Endodermal cell (in vitro differentiated cells): ENCODE data around the gene CCR5AS.
"Not testable (repeated sequence)": the region's sequence is repeated elsewhere in the genome, so short reads cannot be mapped to it uniquely, and the experiment has no call there.

ENCODE experiments used
- DNase-seq: peaks from one replicate; pipeline ENCODE4 v3.0.0-alpha.2; 2017
- H3K27ac ChIP-seq: 2 replicates; pipeline ENCODE4 v1.5.1; 2013; ENCODE audit warnings: mild to moderate bottlenecking, low read depth, low read length, moderate library complexity
- H3K27me3 ChIP-seq: 2 replicates; pipeline ENCODE4 v1.6.1; 2013; ENCODE audit warnings: mild to moderate bottlenecking, low read length, moderate library complexity; ENCODE audit not compliant: insufficient read depth, control insufficient read depth, poor library complexity, severe bottlenecking
- H3K36me3 ChIP-seq: 2 replicates; pipeline ENCODE4 v1.7.0; 2013; ENCODE audit warnings: mild to moderate bottlenecking, low read length, moderate library complexity; ENCODE audit not compliant: control insufficient read depth, insufficient read depth
- H3K4me1 ChIP-seq: one replicate; pipeline ENCODE4 v1.7.0; 2013; ENCODE audit warnings: low read length; ENCODE audit not compliant: control insufficient read depth, insufficient read depth
- H3K4me3 ChIP-seq: 2 replicates; pipeline ENCODE4 v1.5.1; 2013; ENCODE audit warnings: mild to moderate bottlenecking, low read length, moderate library complexity
- H3K9ac ChIP-seq: 2 replicates; pipeline ENCODE4 v1.6.1; 2013; ENCODE audit warnings: mild to moderate bottlenecking, low read length, moderate library complexity; ENCODE audit not compliant: poor library complexity, severe bottlenecking; ENCODE audit errors: extremely low read depth
- H3K9me3 ChIP-seq: 2 replicates; pipeline ENCODE4 v1.6.1; 2013; ENCODE audit warnings: mild to moderate bottlenecking, low read length, moderate library complexity; ENCODE audit not compliant: control insufficient read depth
- H3K27ac Mint-ChIP-seq: 2 replicates; pipeline ENCODE4 v1.8.0; 2020; ENCODE audit warnings: mixed read lengths
- H3K27me3 Mint-ChIP-seq: 2 replicates; pipeline ENCODE4 v1.8.0; 2021; ENCODE audit warnings: mild to moderate bottlenecking, mixed read lengths; ENCODE audit not compliant: insufficient read depth
- H3K36me3 Mint-ChIP-seq: 2 replicates; pipeline ENCODE4 v1.8.0; 2020; ENCODE audit warnings: low read depth, mixed read lengths
- H3K4me1 Mint-ChIP-seq: 2 replicates; pipeline ENCODE4 v1.8.0; 2020; ENCODE audit warnings: mixed read lengths
- H3K4me3 Mint-ChIP-seq: 2 replicates; pipeline ENCODE4 v1.8.0; 2020; ENCODE audit warnings: mild to moderate bottlenecking, moderate library complexity, mixed read lengths
- H3K9me3 Mint-ChIP-seq: 2 replicates; pipeline ENCODE4 v1.8.0; 2020; ENCODE audit warnings: mild to moderate bottlenecking, mixed read lengths
- CTCF ChIP-seq: fragments of 200-600 bp; sonication (generic); conservative IDR thresholded peaks from 2 replicates; pipeline ENCODE4 v1.5.0; 2021; ENCODE audit warnings: antibody characterized with exemption, mild to moderate bottlenecking
- WGBS, 2 experiments: methylation state at CpG; one replicate each; pipeline versions ENCODE4 v1.1.5 to v1.1.7; 2013; ENCODE audit warnings: missing lambda C conversion rate in 2 of 2, mixed read lengths in 1 of 2; ENCODE audit not compliant: insufficient coverage in 1 of 2, insufficient read length in 1 of 2; 5-methylcytosine and 5-hydroxymethylcytosine counted together

Gene CCR5AS

GRCh38 chr3:46389306-46389705 lies 17.6 kb downstream of the CCR5AS start:
- H3K9me3 Mint-ChIP-seq, result no peaks in the 10 kb centered on the region
- Histone ChIP-seq H3K27ac (no peak overlapping the region), H3K4me3 (peak overlapping the region; percentile 24), H3K9me3 (peaks cover 21% of the 10 kb centered on the region), H3K4me1 (peaks cover 5% of the 10 kb centered on the region), H3K27me3 (no peaks in the 10 kb centered on the region), H3K9ac (no peak overlapping the region), H3K36me3 (no peaks in the 10 kb centered on the region)
- no peak overlapping the region for H3K27ac Mint-ChIP-seq
- H3K4me3 Mint-ChIP-seq, result no peak overlapping the region
- no peaks in the 10 kb centered on the region for H3K36me3 Mint-ChIP-seq
- no peak for TF ChIP-seq CTCF
- H3K27me3 Mint-ChIP-seq, result no peaks in the 10 kb centered on the region
- peaks cover 23% of the 10 kb centered on the region for H3K4me1 Mint-ChIP-seq
- no peak for DNase-seq
- WGBS, 2 experiments, result 92 to 93% methylated on average over 6 of the region's 6 CpGs

- H3K4me3 Mint-ChIP-seq, DNase-seq, H3K4me1 ChIP-seq, H3K9me3 Mint-ChIP-seq, H3K9ac ChIP-seq, H3K36me3 ChIP-seq, H3K36me3 Mint-ChIP-seq, H3K27ac Mint-ChIP-seq, H3K27me3 ChIP-seq, H3K27me3 Mint-ChIP-seq, H3K27ac ChIP-seq: not testable (repeated sequence)
- H3K4me1 Mint-ChIP-seq, result peaks cover 21% of the 10 kb centered on the region
- peak overlapping the region; percentile 24 for H3K4me3 ChIP-seq
- peaks cover 21% of the 10 kb centered on the region for H3K9me3 ChIP-seq
- 94 to 97% methylated on average over 4 of the region's 4 CpGs for WGBS, 2 experiments
Measured at GRCh38 chr3:46388847-46389246, 18.0 kb downstream of the CCR5AS start.

- Histone ChIP-seq H3K4me1 (peaks cover 12% of the 10 kb centered on the region), H3K27ac (no peak overlapping the region), H3K36me3 (no peaks in the 10 kb centered on the region), H3K9ac (no peak overlapping the region), H3K27me3 (no peaks in the 10 kb centered on the region), H3K4me3 (no peak overlapping the region), H3K9me3 (peaks cover 21% of the 10 kb centered on the region)
- Mint-ChIP-seq H3K9me3 (no peaks in the 10 kb centered on the region), H3K4me3 (no peak overlapping the region), H3K4me1 (peaks cover 18% of the 10 kb centered on the region), H3K36me3 (no peaks in the 10 kb centered on the region), H3K27me3 (no peaks in the 10 kb centered on the region), H3K27ac (no peak overlapping the region)
- no peak for TF ChIP-seq CTCF
- no peak for DNase-seq
- 93 to 94% methylated on average over 4 of the region's 4 CpGs for WGBS, 2 experiments
Measured at GRCh38 chr3:46386205-46386604, 20.7 kb downstream of the CCR5AS start.

- peaks cover 30% of the 10 kb centered on the region for H3K4me1 Mint-ChIP-seq
- no peaks in the 10 kb centered on the region for H3K27me3 ChIP-seq
- TF ChIP-seq CTCF, result no peak
- no peaks in the 10 kb centered on the region for H3K9me3 Mint-ChIP-seq
- H3K4me3 ChIP-seq, result no peak overlapping the region
- peak; percentile 17 for DNase-seq
- H3K4me3 Mint-ChIP-seq, result no peak overlapping the region
- H3K27ac Mint-ChIP-seq, result no peak overlapping the region
- H3K36me3 ChIP-seq, result no peaks in the 10 kb centered on the region
- H3K27me3 Mint-ChIP-seq, result no peaks in the 10 kb centered on the region
- 91 to 100% methylated on average over 4 to 5 of the region's 5 CpGs for WGBS, 2 experiments
- H3K36me3 Mint-ChIP-seq, result no peaks in the 10 kb centered on the region
- H3K4me1 ChIP-seq, result peaks cover 16% of the 10 kb centered on the region
- H3K27ac ChIP-seq, result no peak overlapping the region
- H3K9ac ChIP-seq, result no peak overlapping the region
- H3K9me3 ChIP-seq, result peaks cover 18% of the 10 kb centered on the region
Measured at GRCh38 chr3:46383951-46384330, 22.9 kb downstream of the CCR5AS start.
